ENCODE measurements around the gene CXXC4. TPM values are rescaled to one million over a fixed set of nuclear protein-coding genes. Genes with fewer than 3 reads are reported as not detected.

The CXXC4 gene
- total RNA-seq, 4 donors from 2014 or later = 0.17 to 0.91 (median 0.50) TPM

DNA sequence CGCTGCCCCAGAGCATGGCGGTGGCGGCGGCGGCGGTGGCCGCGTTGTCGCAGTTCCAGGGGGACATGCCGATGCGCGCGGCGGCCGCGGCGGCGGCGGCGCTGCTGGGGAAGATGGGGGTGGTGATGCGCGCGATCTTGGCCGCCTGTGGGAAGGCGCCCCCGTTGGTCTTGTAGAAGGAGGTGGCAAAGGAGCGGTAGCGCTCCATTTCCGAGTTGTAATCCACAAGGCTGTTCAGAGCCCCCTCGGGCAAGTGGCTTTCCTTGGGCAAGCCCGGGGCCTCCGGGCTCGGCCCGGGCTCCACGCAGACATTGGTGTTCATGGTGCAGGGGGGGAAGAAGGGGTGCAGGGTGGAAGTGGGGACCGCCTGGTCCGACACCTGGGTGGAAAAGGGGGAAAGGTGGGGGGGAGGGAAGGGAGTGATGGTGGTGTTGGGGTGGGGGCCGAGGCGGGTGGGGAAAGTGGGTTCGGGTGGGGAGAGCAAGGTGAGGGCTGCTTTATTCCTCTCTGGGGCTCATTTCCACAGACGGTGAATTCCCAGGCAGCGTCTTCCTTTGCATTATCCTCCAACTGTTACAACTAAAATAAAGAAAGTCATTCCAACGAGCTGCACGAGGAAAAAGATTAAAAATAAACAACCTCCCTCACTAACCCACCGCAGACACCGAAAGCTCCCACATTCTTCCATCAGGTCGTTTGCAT is 3.1 kb downstream of the CXXC4 start:
- TF ChIP-seq, protein P1, sequence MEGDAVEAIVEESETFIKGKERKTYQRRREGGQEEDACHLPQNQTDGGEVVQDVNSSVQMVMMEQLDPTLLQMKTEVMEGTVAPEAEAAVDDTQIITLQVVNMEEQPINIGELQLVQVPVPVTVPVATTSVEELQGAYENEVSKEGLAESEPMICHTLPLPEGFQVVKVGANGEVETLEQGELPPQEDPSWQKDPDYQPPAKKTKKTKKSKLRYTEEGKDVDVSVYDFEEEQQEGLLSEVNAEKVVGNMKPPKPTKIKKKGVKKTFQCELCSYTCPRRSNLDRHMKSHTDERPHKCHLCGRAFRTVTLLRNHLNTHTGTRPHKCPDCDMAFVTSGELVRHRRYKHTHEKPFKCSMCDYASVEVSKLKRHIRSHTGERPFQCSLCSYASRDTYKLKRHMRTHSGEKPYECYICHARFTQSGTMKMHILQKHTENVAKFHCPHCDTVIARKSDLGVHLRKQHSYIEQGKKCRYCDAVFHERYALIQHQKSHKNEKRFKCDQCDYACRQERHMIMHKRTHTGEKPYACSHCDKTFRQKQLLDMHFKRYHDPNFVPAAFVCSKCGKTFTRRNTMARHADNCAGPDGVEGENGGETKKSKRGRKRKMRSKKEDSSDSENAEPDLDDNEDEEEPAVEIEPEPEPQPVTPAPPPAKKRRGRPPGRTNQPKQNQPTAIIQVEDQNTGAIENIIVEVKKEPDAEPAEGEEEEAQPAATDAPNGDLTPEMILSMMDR (IDR thresholded peaks at IDR 0.05) = no peak
- TF ChIP-seq POLR2A (IDR thresholded peaks at IDR 0.05) = no peak
- DNase-seq (ENCODE audit: low spot score in 2 of 2) = peak in 1 of 2 donors; percentile 86
- H3K4me3 ChIP-seq (ENCODE audit: low read depth, poor library complexity, severe bottlenecking) = peak overlapping the region; percentile 38
- intact Hi-C loops (cut with DNase I; ENCODE audit: low total_unique reads) = no loop called here
- WGBS, 2 donors = 0 to 1% methylated on average over 23 to 34 of the region's 47 CpGs

- peak in 1 of 2 donors; percentile 92 for DNase-seq (ENCODE audit: low spot score in 2 of 2)
- WGBS, 2 donors = 0 to 1% methylated on average over 20 to 22 of the region's 55 CpGs
- TF ChIP-seq, protein P1 (IDR thresholded peaks at IDR 0.05) = no peak
- TF ChIP-seq POLR2A (IDR thresholded peaks at IDR 0.05) = no peak
- H3K4me3 ChIP-seq (ENCODE audit: low read depth, poor library complexity, severe bottlenecking) = peak overlapping the region; percentile 27
- intact Hi-C loops (cut with DNase I; ENCODE audit: low total_unique reads) = no loop called here
Measured at GRCh38 chr4:104490770-104491480, 3.8 kb downstream of the CXXC4 start.

GRCh38 chr4:104490096-104490769 is 4.5 kb downstream of the CXXC4 start:
- H3K4me3 ChIP-seq (ENCODE audit: low read depth, poor library complexity, severe bottlenecking) = no peak overlapping the region
- intact Hi-C loops (cut with DNase I; ENCODE audit: low total_unique reads) = no loop called here
- WGBS, 2 donors = 43 to 44% methylated on average over 7 of the region's 7 CpGs
- TF ChIP-seq, protein P1 (IDR thresholded peaks at IDR 0.05) = no peak
- no peak for TF ChIP-seq POLR2A (IDR thresholded peaks at IDR 0.05)
- DNase-seq (ENCODE audit: low spot score in 2 of 2) = no peak

GRCh38 chr4:104489731-104490095 is 5.0 kb downstream of the CXXC4 start:
- H3K4me3 ChIP-seq (ENCODE audit: low read depth, poor library complexity, severe bottlenecking) = no peak overlapping the region
- DNase-seq (ENCODE audit: low spot score in 2 of 2) = no peak
- intact Hi-C loops (cut with DNase I; ENCODE audit: low total_unique reads) = no loop called here
- TF ChIP-seq POLR2A (IDR thresholded peaks at IDR 0.05) = no peak
- TF ChIP-seq, protein P1 (IDR thresholded peaks at IDR 0.05) = no peak

GRCh38 chr4:104488151-104488550 is 6.5 kb downstream of the CXXC4 start:
- DNase-seq (ENCODE audit: low spot score in 2 of 2) = no peak
- TF ChIP-seq, protein P1 (IDR thresholded peaks at IDR 0.05) = no peak
- TF ChIP-seq POLR2A (IDR thresholded peaks at IDR 0.05) = no peak
- H3K4me3 ChIP-seq (ENCODE audit: low read depth, poor library complexity, severe bottlenecking) = no peak overlapping the region
- WGBS, 2 donors = 92 to 98% methylated on average over 1 of the region's 1 CpG
- intact Hi-C loops (cut with DNase I; ENCODE audit: low total_unique reads) = no loop called here
